ENCODE results near the gene RAD51B.

GRCh38 chr14:68192935-68193334, 373.4 kb downstream of the RAD51B start:
- TF ChIP-seq POLR2A (IDR thresholded peaks at IDR 0.05) = no peak
- no peak for TF ChIP-seq CTCF (IDR thresholded peaks at IDR 0.05)
- TF ChIP-seq POLR2AphosphoS5 (IDR thresholded peaks at IDR 0.05; ENCODE audit: insufficient read depth in 1 of 2, low read depth in 1 of 2) = no peak

All from vagina (tissue), 2 donors.